Liver (tissue), 9 donors: ENCODE results near the gene SLC5A1. TPM values are rescaled to one million over a fixed set of nuclear protein-coding genes. Genes with fewer than 3 reads are reported as not detected.
A peak's percentile ranks its signal among the peaks of the same experiment; 100 is the strongest.
"Not testable (repeated sequence)": the region's sequence is repeated elsewhere in the genome, so short reads cannot be mapped to it uniquely, and the experiment has no call there.

Experiments
- DNase-seq: peaks from one replicate; pipeline ENCODE4 v3.0.0-alpha.2; 2017; ENCODE audit warnings: low spot score
- H3K27ac ChIP-seq, 2 donors: one replicate each; pipeline ENCODE4 v1.7.0; 2013; ENCODE audit warnings: inconsistent platforms in 2 of 2, low read length in 2 of 2, control low read depth in 1 of 2, low read depth in 1 of 2, mild to moderate bottlenecking in 1 of 2
- H3K27me3 ChIP-seq, 4 donors: one replicate each; pipeline versions ENCODE4 v1.6.1 to v1.7.0; 2013; ENCODE audit warnings: low read length in 3 of 4, inconsistent platforms in 1 of 4, mild to moderate bottlenecking in 1 of 4, moderate library complexity in 1 of 4; ENCODE audit not compliant: control insufficient read depth in 4 of 4, insufficient read depth in 4 of 4
- H3K36me3 ChIP-seq, 4 donors: one replicate each; pipeline versions ENCODE4 v1.6.1 to v1.7.0; 2013; ENCODE audit warnings: low read length in 3 of 4, mild to moderate bottlenecking in 3 of 4, low read depth in 1 of 4, moderate library complexity in 1 of 4; ENCODE audit not compliant: control insufficient read depth in 4 of 4, insufficient read depth in 3 of 4
- H3K4me1 ChIP-seq, 4 donors: one replicate each; pipeline versions ENCODE4 v1.6.1 to v1.7.0; 2013; ENCODE audit warnings: low read length in 3 of 4, mild to moderate bottlenecking in 3 of 4, moderate library complexity in 1 of 4; ENCODE audit not compliant: control insufficient read depth in 4 of 4, insufficient read depth in 4 of 4
- H3K4me3 ChIP-seq, 3 donors: one replicate each; pipeline versions ENCODE4 v1.6.1 to v1.7.0; 2013; ENCODE audit warnings: low read length in 3 of 3, control low read depth in 1 of 3, low read depth in 1 of 3, mild to moderate bottlenecking in 1 of 3
- H3K9ac ChIP-seq, 2 donors: one replicate each; pipeline ENCODE4 v1.7.0; 2013; ENCODE audit warnings: low read length in 2 of 2, mild to moderate bottlenecking in 2 of 2, moderate library complexity in 2 of 2, control low read depth in 1 of 2, low read depth in 1 of 2
- H3K9me3 ChIP-seq, 4 donors: one replicate each; pipeline versions ENCODE4 v1.6.1 to v1.7.0; 2013; ENCODE audit warnings: low read length in 3 of 4; ENCODE audit not compliant: control insufficient read depth in 4 of 4
- HNF4A ChIP-seq, 2 donors: conservative IDR thresholded peaks; 2 replicates each; pipeline ENCODE4 v1.6.1; 2016; ENCODE audit warnings: antibody characterized with exemption in 2 of 2, mild to moderate bottlenecking in 2 of 2
- RAD21 ChIP-seq, 2 donors: IDR thresholded peaks; 2 replicates each; pipeline ENCODE4 v1.6.1; 2016; ENCODE audit warnings: antibody characterized with exemption in 2 of 2, mild to moderate bottlenecking in 2 of 2
- REST ChIP-seq: IDR thresholded peaks from 2 replicates; pipeline ENCODE4 v1.6.1; 2016; ENCODE audit warnings: antibody characterized with exemption, mild to moderate bottlenecking
- RXRA ChIP-seq, 2 donors: IDR thresholded peaks; 2 replicates each; pipeline ENCODE4 v1.6.1; 2017 to 2018; ENCODE audit warnings: antibody characterized with exemption in 2 of 2, mild to moderate bottlenecking in 1 of 2
- YY1 ChIP-seq: IDR thresholded peaks from 2 replicates; pipeline ENCODE4 v1.6.1; 2016; ENCODE audit warnings: antibody characterized with exemption, mild to moderate bottlenecking
- WGBS: extraction: QIAGEN DNeasy Blood & Tissue Kit; methylation state at CpG from one replicate; pipeline ENCODE4 v1.1.7; 2013; 5-methylcytosine and 5-hydroxymethylcytosine counted together
- polyA plus RNA-seq, 2 donors: library from polyadenylated mRNA; stranded (reverse) in 1 of 2; unstranded in 1 of 2; fragments of 200-250 nt in 1 of 2; fragments of >200 nt in 1 of 2; fragmentation: Nextera tagmentation in 1 of 2; extraction: Ambion mirVana in 1 of 2; gene quantifications; one replicate each; pipeline versions ENCODE4 v1.2.1 to v1.2.3, GENCODE V29; 2013 to 2015
- total RNA-seq, 2 donors: library from RNA; depleted of rRNA; stranded (reverse); fragments of >200 nt; gene quantifications; one replicate each; pipeline ENCODE4 v1.2.3, GENCODE V29; 2014
- TF ChIP-seq, protein P1 (sequence below): IDR thresholded peaks from 2 replicates; pipeline ENCODE4 v1.6.1; 2016; ENCODE audit warnings: antibody characterized with exemption
- TF ChIP-seq, protein P2 (sequence below): fragments of 150-350 bp; IDR thresholded peaks from 2 replicates; pipeline ENCODE4 v1.5.1; 2017; ENCODE audit warnings: improper control_type of control experiment, low read depth, low read length; ENCODE audit not compliant: missing input control
- TF ChIP-seq, protein P3 (sequence below): IDR thresholded peaks from 2 replicates; pipeline ENCODE4 v1.6.1; 2016; ENCODE audit warnings: antibody characterized with exemption
- donor health status: healthy.
- donor health status: healthy.
- donor health status: healthy.
- donor health status: healthy.
- donor health status: healthy.

Gene SLC5A1
- total and polyA plus RNA-seq, 4 donors = under 0.01 to 6.4 (median 2.5) TPM

- 85% methylated on average over 4 of the region's 4 CpGs for WGBS
- H3K27ac ChIP-seq, H3K4me1 ChIP-seq, H3K27me3 ChIP-seq, H3K9ac ChIP-seq, H3K9me3 ChIP-seq, H3K36me3 ChIP-seq, DNase-seq, H3K4me3 ChIP-seq: not testable (repeated sequence)
These were observed 93.8 kb downstream of the SLC5A1 start for GRCh38 chr22:32136881-32137280.

DNA sequence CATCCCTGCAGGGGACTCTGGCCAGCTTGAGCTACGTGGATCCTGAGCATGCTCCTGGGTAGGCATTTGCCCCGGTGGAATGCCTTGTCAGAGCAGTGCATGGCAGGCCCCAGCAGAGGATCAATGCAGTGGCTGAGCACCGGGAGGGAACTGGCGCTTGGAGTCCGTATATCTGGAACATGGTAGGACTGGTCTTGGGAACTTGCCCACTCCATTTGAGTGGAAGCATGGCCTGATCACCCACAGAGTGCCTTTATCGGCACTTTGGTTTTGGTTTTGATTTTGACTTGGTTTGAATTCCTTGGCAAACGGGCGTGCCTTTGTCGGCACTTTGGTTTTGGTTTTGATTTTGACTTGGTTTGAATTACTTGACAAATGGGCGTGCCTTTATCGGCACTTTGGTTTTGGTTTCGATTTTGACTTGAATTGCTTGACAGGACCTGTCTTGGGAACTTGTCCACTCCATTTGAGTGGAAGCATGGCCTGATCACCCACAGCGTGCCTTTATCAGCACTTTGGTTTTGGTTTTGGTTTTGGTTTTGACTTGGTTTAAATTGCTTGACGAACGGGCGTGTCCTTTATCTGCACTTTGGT lies 94.8 kb downstream of the SLC5A1 start:
- Histone ChIP-seq H3K27ac (peak overlapping the region; percentile 64 to 88), H3K9ac (peak overlapping the region; percentile 33 to 53), H3K4me3 (peak overlapping the region; percentile 65 to 97 (median 86))
- 16% methylated on average over 16 of the region's 16 CpGs for WGBS
- TF ChIP-seq YY1 = peak; percentile 65
- peak in 1 of 2 donors; percentile 32 for TF ChIP-seq RXRA (IDR thresholded peaks at IDR 0.05)
- TF ChIP-seq, protein P1, sequence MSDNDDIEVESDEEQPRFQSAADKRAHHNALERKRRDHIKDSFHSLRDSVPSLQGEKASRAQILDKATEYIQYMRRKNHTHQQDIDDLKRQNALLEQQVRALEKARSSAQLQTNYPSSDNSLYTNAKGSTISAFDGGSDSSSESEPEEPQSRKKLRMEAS = peak; percentile 94
- TF ChIP-seq HNF4A (conservative IDR thresholded peaks at IDR 0.05) = peak in 1 of 2 donors; percentile 52
- H3K36me3 ChIP-seq, H3K4me1 ChIP-seq, H3K9me3 ChIP-seq, DNase-seq, H3K27me3 ChIP-seq: not testable (repeated sequence)

- DNase-seq, H3K36me3 ChIP-seq, H3K4me3 ChIP-seq, H3K4me1 ChIP-seq, H3K9ac ChIP-seq, H3K27me3 ChIP-seq, H3K9me3 ChIP-seq: not testable (repeated sequence)
- peak overlapping the region in 1 of 2 donors; percentile 88 for H3K27ac ChIP-seq
- WGBS = 75% methylated on average over 1 of the region's 1 CpG
These were observed 95.5 kb downstream of the SLC5A1 start for GRCh38 chr22:32138576-32138975.

DNA sequence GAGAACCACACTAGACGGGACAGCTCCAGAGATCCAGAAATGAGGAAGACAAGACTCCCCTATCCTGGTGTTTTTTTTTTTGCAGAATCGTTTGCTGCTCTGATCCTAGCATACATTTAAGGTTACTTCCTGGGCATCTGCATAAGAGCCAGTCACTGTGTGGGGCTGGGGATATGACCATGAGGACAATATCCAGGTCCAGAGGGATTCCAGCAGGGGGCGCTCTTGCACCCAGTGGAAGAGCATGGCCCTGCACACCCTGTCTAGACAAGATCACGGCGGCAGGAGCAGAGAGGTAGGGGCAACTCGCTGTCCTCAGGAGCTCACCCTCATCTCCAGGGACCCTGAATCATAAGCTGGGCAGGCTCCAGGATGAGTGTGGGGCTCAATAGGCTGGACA lies 97.6 kb downstream of the SLC5A1 start:
- not testable (repeated sequence) for H3K9me3 ChIP-seq, H3K36me3 ChIP-seq, H3K27ac ChIP-seq, H3K27me3 ChIP-seq, H3K4me1 ChIP-seq, H3K9ac ChIP-seq, H3K4me3 ChIP-seq, DNase-seq
- WGBS = 50% methylated on average over 6 of the region's 6 CpGs
- TF ChIP-seq, protein P2, sequence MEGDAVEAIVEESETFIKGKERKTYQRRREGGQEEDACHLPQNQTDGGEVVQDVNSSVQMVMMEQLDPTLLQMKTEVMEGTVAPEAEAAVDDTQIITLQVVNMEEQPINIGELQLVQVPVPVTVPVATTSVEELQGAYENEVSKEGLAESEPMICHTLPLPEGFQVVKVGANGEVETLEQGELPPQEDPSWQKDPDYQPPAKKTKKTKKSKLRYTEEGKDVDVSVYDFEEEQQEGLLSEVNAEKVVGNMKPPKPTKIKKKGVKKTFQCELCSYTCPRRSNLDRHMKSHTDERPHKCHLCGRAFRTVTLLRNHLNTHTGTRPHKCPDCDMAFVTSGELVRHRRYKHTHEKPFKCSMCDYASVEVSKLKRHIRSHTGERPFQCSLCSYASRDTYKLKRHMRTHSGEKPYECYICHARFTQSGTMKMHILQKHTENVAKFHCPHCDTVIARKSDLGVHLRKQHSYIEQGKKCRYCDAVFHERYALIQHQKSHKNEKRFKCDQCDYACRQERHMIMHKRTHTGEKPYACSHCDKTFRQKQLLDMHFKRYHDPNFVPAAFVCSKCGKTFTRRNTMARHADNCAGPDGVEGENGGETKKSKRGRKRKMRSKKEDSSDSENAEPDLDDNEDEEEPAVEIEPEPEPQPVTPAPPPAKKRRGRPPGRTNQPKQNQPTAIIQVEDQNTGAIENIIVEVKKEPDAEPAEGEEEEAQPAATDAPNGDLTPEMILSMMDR = peak; percentile 30
- peak; percentile 41 to 63 for TF ChIP-seq RAD21 (IDR thresholded peaks at IDR 0.05)

GRCh38 chr22:32142600-32142999 lies 99.5 kb downstream of the SLC5A1 start:
- no peaks in the 10 kb centered on the region for H3K27me3 ChIP-seq
- H3K4me1 ChIP-seq = peaks cover 0 to 2% (median 0%) of the 10 kb centered on the region in 4 donors
- H3K36me3 ChIP-seq = no peaks in the 10 kb centered on the region
- H3K27ac ChIP-seq = no peak overlapping the region
- no peaks in the 10 kb centered on the region for H3K9me3 ChIP-seq
- no peak for DNase-seq
- H3K4me3 ChIP-seq = no peak overlapping the region
- no peak overlapping the region for H3K9ac ChIP-seq
- TF ChIP-seq REST (no peak), YY1 (no peak)
- TF ChIP-seq, protein P3, sequence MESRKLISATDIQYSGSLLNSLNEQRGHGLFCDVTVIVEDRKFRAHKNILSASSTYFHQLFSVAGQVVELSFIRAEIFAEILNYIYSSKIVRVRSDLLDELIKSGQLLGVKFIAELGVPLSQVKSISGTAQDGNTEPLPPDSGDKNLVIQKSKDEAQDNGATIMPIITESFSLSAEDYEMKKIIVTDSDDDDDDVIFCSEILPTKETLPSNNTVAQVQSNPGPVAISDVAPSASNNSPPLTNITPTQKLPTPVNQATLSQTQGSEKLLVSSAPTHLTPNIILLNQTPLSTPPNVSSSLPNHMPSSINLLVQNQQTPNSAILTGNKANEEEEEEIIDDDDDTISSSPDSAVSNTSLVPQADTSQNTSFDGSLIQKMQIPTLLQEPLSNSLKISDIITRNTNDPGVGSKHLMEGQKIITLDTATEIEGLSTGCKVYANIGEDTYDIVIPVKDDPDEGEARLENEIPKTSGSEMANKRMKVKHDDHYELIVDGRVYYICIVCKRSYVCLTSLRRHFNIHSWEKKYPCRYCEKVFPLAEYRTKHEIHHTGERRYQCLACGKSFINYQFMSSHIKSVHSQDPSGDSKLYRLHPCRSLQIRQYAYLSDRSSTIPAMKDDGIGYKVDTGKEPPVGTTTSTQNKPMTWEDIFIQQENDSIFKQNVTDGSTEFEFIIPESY = no peak
